HCT116 (cell line): ENCODE data around the gene PIEZO2. TPM values are rescaled to one million over a fixed set of nuclear protein-coding genes. Genes with fewer than 3 reads are reported as not detected.

Experiments
- ATAC-seq: fragments of 200-7000 bp; cut with Tn5 transposase; 2 replicates; pipeline ENCODE4 v1.9.1; 2020; ENCODE audit warnings: mild to moderate bottlenecking, moderate library complexity
- BruUV-seq: library from RNA; stranded (reverse); fragments of 400-500 nt; replicated peaks from 2 replicates; lab custom pipeline; 2021; lab: Mats Ljungman, UMichigan
- CTCF ChIA-PET: fragments of 300-600 bp; sonication (Branson Sonifier 250); formaldehyde crosslinking; loops from one replicate; lab custom pipeline; 2021; ENCODE audit warnings: antibody characterized with exemption; lab: Charles Lee
- POLR2A ChIA-PET: fragments of 300-600, 350-600 bp; sonication (Branson Sonifier 250); formaldehyde crosslinking; loops from one replicate; lab custom pipeline; 2021; ENCODE audit warnings: antibody characterized with exemption; lab: Charles Lee
- RAD21 ChIA-PET, 2 experiments: fragments of 300-600 bp; sonication (Branson Sonifier 250); formaldehyde crosslinking; loops; one replicate each; lab custom pipeline; 2023; ENCODE audit warnings: low total read pairs in 2 of 2; ENCODE audit not compliant: uncharacterized antibody in 2 of 2, unreplicated experiment in 2 of 2, low non-redundant PET in 1 of 2; lab: Charles Lee
- DNase-seq: peaks from one replicate; pipeline ENCODE4 v3.0.0-alpha.2; 2010; ENCODE audit warnings: low read depth, low spot score
- H2AFZ ChIP-seq: fragments of 200-600 bp; shearing (Covaris generic), sonication (generic); 2 replicates; pipeline ENCODE4 v1.6.1; 2017; ENCODE audit warnings: low read depth, mixed run types, mixed read lengths, antibody characterized with exemption, low read length; ENCODE audit not compliant: poor library complexity, severe bottlenecking
- H3K27ac ChIP-seq: 2 replicates; pipeline ENCODE4 v1.5.1; 2012; ENCODE audit warnings: low read depth, low read length
- H3K27me3 ChIP-seq: fragments of 200-600 bp; sonication (generic); 2 replicates; pipeline ENCODE4 v1.6.1; 2016; ENCODE audit warnings: mixed run types, low read length, mixed read lengths; ENCODE audit not compliant: insufficient read depth
- H3K36me3 ChIP-seq, 2 experiments: fragments of 200-500 bp in 1 of 2; fragments of 200-600 bp in 1 of 2; sonication (Bioruptor generic) in 1 of 2; sonication (generic) in 1 of 2; 2 replicates each; pipeline versions ENCODE4 v1.5.1 to v1.6.1; 2014 to 2016; ENCODE audit warnings: low read length in 2 of 2, inconsistent platforms in 1 of 2, mixed read lengths in 1 of 2, mixed run types in 1 of 2; ENCODE audit not compliant: insufficient read depth in 2 of 2, control insufficient read depth in 1 of 2
- H3K4me1 ChIP-seq, 2 experiments: fragments of 200-600 bp in 1 of 2; sonication (generic) in 1 of 2; 2 replicates each; pipeline versions ENCODE4 v1.5.1 to v1.6.1; 2012 to 2017; ENCODE audit warnings: low read length in 2 of 2, inconsistent platforms in 1 of 2, mild to moderate bottlenecking in 1 of 2, mixed read lengths in 1 of 2, mixed run types in 1 of 2, moderate library complexity in 1 of 2; ENCODE audit not compliant: insufficient read depth in 2 of 2, control insufficient read depth in 1 of 2
- H3K4me2 ChIP-seq: fragments of 200-600 bp; sonication (generic); 2 replicates; pipeline ENCODE4 v1.6.1; 2017; ENCODE audit warnings: mixed run types, low read length, mixed read lengths
- H3K4me3 ChIP-seq, 2 experiments: fragments of 200-600 bp in 1 of 2; sonication (generic) in 1 of 2; replicated peaks in 1 of 2; 2 replicates each; pipeline ENCODE4 v1.5.1; 2011 to 2016; ENCODE audit warnings: low read length in 2 of 2, control low read depth in 1 of 2, low read depth in 1 of 2, mild to moderate bottlenecking in 1 of 2, mixed read lengths in 1 of 2, mixed run types in 1 of 2
- H3K79me2 ChIP-seq: fragments of 200-600 bp; sonication (generic); 2 replicates; pipeline ENCODE4 v1.6.1; 2017; ENCODE audit warnings: mild to moderate bottlenecking, mixed run types, low read length, moderate library complexity, mixed read lengths; ENCODE audit not compliant: insufficient read depth
- H3K9ac ChIP-seq: fragments of 200-600 bp; sonication (generic); 2 replicates; pipeline ENCODE4 v1.6.1; 2016; ENCODE audit warnings: low read length, mixed read lengths
- H3K9me2 ChIP-seq: fragments of 200-600 bp; sonication (generic), shearing (Covaris generic); 2 replicates; pipeline ENCODE4 v1.6.1; 2017; ENCODE audit warnings: mixed run types, mild to moderate bottlenecking, moderate library complexity; ENCODE audit not compliant: insufficient read depth
- H3K9me3 ChIP-seq, 2 experiments: fragments of 200-500 bp in 1 of 2; fragments of 200-600 bp in 1 of 2; sonication (Bioruptor generic) in 1 of 2; sonication (generic) in 1 of 2; 2 replicates each; pipeline ENCODE4 v1.6.1; 2014 to 2017; ENCODE audit warnings: low read length in 2 of 2, mixed read lengths in 2 of 2, inconsistent platforms in 1 of 2, low read depth in 1 of 2, mild to moderate bottlenecking in 1 of 2, mixed run types in 1 of 2, moderate library complexity in 1 of 2; ENCODE audit not compliant: control insufficient read depth in 1 of 2, insufficient read depth in 1 of 2
- H4K20me1 ChIP-seq: fragments of 200-600 bp; sonication (generic), shearing (Covaris generic); 2 replicates; pipeline ENCODE4 v1.6.1; 2017; ENCODE audit warnings: mixed run types, mild to moderate bottlenecking, moderate library complexity; ENCODE audit not compliant: insufficient read depth
- ATF3 ChIP-seq: IDR thresholded peaks from 2 replicates; pipeline ENCODE4 v1.6.1; 2012
- CBX3 ChIP-seq: IDR thresholded peaks from 2 replicates; pipeline ENCODE4 v1.6.1; 2012; ENCODE audit warnings: low read depth
- CEBPB ChIP-seq: IDR thresholded peaks from 2 replicates; pipeline ENCODE4 v1.6.1; 2012; ENCODE audit warnings: low read depth
- CTCF ChIP-seq, 3 experiments: fragments of 200-600 bp in 1 of 3; sonication (generic) in 1 of 3; IDR thresholded peaks in 2 of 3; conservative IDR thresholded peaks in 1 of 3; 2 replicates each; pipeline ENCODE4 v1.5.1; 2012 to 2017; ENCODE audit warnings: low read depth in 2 of 3, low read length in 2 of 3, antibody characterized with exemption in 1 of 3, borderline replicate concordance in 1 of 3, control low read depth in 1 of 3, mild to moderate bottlenecking in 1 of 3, mixed read lengths in 1 of 3, mixed run types in 1 of 3, moderate library complexity in 1 of 3; ENCODE audit not compliant: insufficient read depth in 1 of 3
- EGR1 ChIP-seq: IDR thresholded peaks from 2 replicates; pipeline ENCODE4 v1.6.1; 2012; ENCODE audit warnings: low read depth
- ELF1 ChIP-seq: IDR thresholded peaks from 2 replicates; pipeline ENCODE4 v1.6.1; 2012; ENCODE audit warnings: low read depth, borderline replicate concordance
- EZH2 ChIP-seq: fragments of 200-600 bp; sonication (generic); IDR thresholded peaks from 2 replicates; pipeline ENCODE4 v1.6.1; 2017; ENCODE audit warnings: antibody characterized with exemption, mixed run types
- EZH2phosphoT487 ChIP-seq: fragments of 200-600 bp; IDR thresholded peaks from 2 replicates; pipeline ENCODE4 v1.6.1; 2018; ENCODE audit warnings: antibody characterized with exemption, borderline replicate concordance
- FOSL1 ChIP-seq: IDR thresholded peaks from 2 replicates; pipeline ENCODE4 v1.6.1; 2012; ENCODE audit warnings: low read depth
- JUND ChIP-seq: IDR thresholded peaks from 2 replicates; pipeline ENCODE4 v1.6.1; 2012
- MAX ChIP-seq: IDR thresholded peaks from 2 replicates; pipeline ENCODE4 v1.6.1; 2012
- POLR2A ChIP-seq: IDR thresholded peaks from 2 replicates; pipeline ENCODE4 v1.7.0; 2011; ENCODE audit warnings: borderline replicate concordance; ENCODE audit not compliant: insufficient read depth, insufficient read length; ENCODE audit errors: extremely low read depth
- POLR2AphosphoS5 ChIP-seq: IDR thresholded peaks from 2 replicates; pipeline ENCODE4 v1.6.1; 2011; ENCODE audit warnings: mild to moderate bottlenecking, low read depth, low read length, moderate library complexity
- RAD21 ChIP-seq: IDR thresholded peaks from 2 replicates; pipeline ENCODE4 v1.6.1; 2012; ENCODE audit warnings: low read depth, mild to moderate bottlenecking
- SIN3A ChIP-seq: IDR thresholded peaks from 2 replicates; pipeline ENCODE4 v1.6.1; 2012; ENCODE audit warnings: low read depth
- TCF7L2 ChIP-seq: IDR thresholded peaks from 2 replicates; pipeline ENCODE4 v1.7.0; 2011; ENCODE audit warnings: borderline replicate concordance, inconsistent platforms; ENCODE audit not compliant: insufficient read depth, insufficient read length; ENCODE audit errors: extremely low read depth
- YY1 ChIP-seq: IDR thresholded peaks from 2 replicates; pipeline ENCODE4 v1.6.1; 2011; ENCODE audit warnings: low read length, low read depth, moderate library complexity, mild to moderate bottlenecking; ENCODE audit not compliant: insufficient replicate concordance; ENCODE audit errors: extremely low read depth
- ZFX ChIP-seq: fragments of 450-650 bp; IDR thresholded peaks from 2 replicates; pipeline ENCODE4 v1.6.1; 2017
- ZNF274 ChIP-seq: fragments of 200-500 bp; sonication (Bioruptor generic); IDR thresholded peaks from 2 replicates; pipeline ENCODE4 v1.6.1; 2014; ENCODE audit warnings: mild to moderate bottlenecking, low read depth, low read length, inconsistent platforms
- intact Hi-C: fragments of 100-400 bp; cut with micrococcal nuclease; formaldehyde crosslinking; loops from 2 replicates; pipeline ENCODE4 v1.10.0; 2022
- total RNA-seq: library from RNA; stranded (reverse); gene quantifications from one replicate; pipeline ENCODE4 v1.2.1, GENCODE V29; 2021; ENCODE audit not compliant: unreplicated experiment
- TF ChIP-seq, protein P1 (sequence below): IDR thresholded peaks from 2 replicates; pipeline ENCODE4 v1.6.1; 2011; ENCODE audit warnings: mild to moderate bottlenecking, low read length, moderate library complexity; ENCODE audit not compliant: insufficient replicate concordance; ENCODE audit errors: extremely low read depth

PIEZO2 gene
- total RNA-seq, 1 experiment from 2014 or later, result 0.34 TPM

- Histone ChIP-seq H4K20me1 (no peaks in the 10 kb centered on the region), H3K79me2 (no peaks in the 10 kb centered on the region), H3K9ac (no peak overlapping the region), H3K27me3 (peaks cover 30% of the 10 kb centered on the region; the same call in 1 of the 2 replicates), H2AFZ (no peak overlapping the region), H3K4me2 (no peak overlapping the region), H3K27ac (no peak overlapping the region), H3K4me3 (no peak overlapping the region), H3K4me1 (no peaks in the 10 kb centered on the region), H3K36me3 (no peaks in the 10 kb centered on the region), H3K9me2 (no peaks in the 10 kb centered on the region), H3K9me3 (no peaks in the 10 kb centered on the region)
- no peak for TF ChIP-seq ZFX
- no peak for TF ChIP-seq EZH2
- TF ChIP-seq ZNF274, result no peak
- no peak for TF ChIP-seq JUND
- no peak for TF ChIP-seq POLR2A
- no peak for TF ChIP-seq FOSL1
- no peak for TF ChIP-seq POLR2AphosphoS5
- TF ChIP-seq CEBPB, result no peak
- no peak for TF ChIP-seq CBX3
- TF ChIP-seq SIN3A, result no peak
- TF ChIP-seq YY1, result no peak
- no peak for TF ChIP-seq RAD21
- no peak for TF ChIP-seq EGR1
- TF ChIP-seq ATF3, result no peak
- no peak for TF ChIP-seq CTCF (IDR thresholded peaks at IDR 0.05 in 2 of 3, conservative IDR thresholded peaks at IDR 0.05 in 1 of 3; ENCODE audit: borderline replicate concordance in 1 of 3, insufficient read depth in 1 of 3, low read depth in 2 of 3, low read length in 2 of 3)
- TF ChIP-seq TCF7L2, result no peak
- no peak for TF ChIP-seq EZH2phosphoT487
- TF ChIP-seq ELF1, result no peak
- no peak for TF ChIP-seq MAX
- TF ChIP-seq, protein P1, sequence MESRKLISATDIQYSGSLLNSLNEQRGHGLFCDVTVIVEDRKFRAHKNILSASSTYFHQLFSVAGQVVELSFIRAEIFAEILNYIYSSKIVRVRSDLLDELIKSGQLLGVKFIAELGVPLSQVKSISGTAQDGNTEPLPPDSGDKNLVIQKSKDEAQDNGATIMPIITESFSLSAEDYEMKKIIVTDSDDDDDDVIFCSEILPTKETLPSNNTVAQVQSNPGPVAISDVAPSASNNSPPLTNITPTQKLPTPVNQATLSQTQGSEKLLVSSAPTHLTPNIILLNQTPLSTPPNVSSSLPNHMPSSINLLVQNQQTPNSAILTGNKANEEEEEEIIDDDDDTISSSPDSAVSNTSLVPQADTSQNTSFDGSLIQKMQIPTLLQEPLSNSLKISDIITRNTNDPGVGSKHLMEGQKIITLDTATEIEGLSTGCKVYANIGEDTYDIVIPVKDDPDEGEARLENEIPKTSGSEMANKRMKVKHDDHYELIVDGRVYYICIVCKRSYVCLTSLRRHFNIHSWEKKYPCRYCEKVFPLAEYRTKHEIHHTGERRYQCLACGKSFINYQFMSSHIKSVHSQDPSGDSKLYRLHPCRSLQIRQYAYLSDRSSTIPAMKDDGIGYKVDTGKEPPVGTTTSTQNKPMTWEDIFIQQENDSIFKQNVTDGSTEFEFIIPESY, result no peak
- CTCF ChIA-PET, result no interaction called here
- ATAC-seq (no peak), DNase-seq (no peak)
- RAD21 ChIA-PET, result no interaction called here
- POLR2A ChIA-PET, result no interaction called here
- no TSS peak for BruUV-seq
- intact Hi-C loops, result no loop called here
Measured at GRCh38 chr18:10754128-10754527, 395.2 kb downstream of the PIEZO2 start.
